CD8-positive, alpha-beta memory T cell (primary cell): Measurements from ENCODE around the gene SMYD3. TPM values are rescaled to one million over a fixed set of nuclear protein-coding genes. Genes with fewer than 3 reads are reported as not detected.
"Not testable (repeated sequence)": the region's sequence is repeated elsewhere in the genome, so short reads cannot be mapped to it uniquely, and the experiment has no call there.

Source experiments
- CTCF ChIA-PET: fragments of 350-600 bp; sonication (Branson Sonifier 250); formaldehyde crosslinking; loops from one replicate; lab custom pipeline; 2021; ENCODE audit warnings: antibody characterized with exemption; lab: Charles Lee
- POLR2A ChIA-PET: fragments of 350-600 bp; sonication (Branson Sonifier 250); formaldehyde crosslinking; loops from one replicate; lab custom pipeline; 2021; ENCODE audit warnings: antibody characterized with exemption; lab: Charles Lee
- DNase-seq, 5 donors: peaks; one replicate each; pipeline versions ENCODE4 v3.0.0 to v3.0.0-alpha.2; 2020 to 2022; ENCODE audit warnings: mixed read lengths in 1 of 5
- H3K27ac ChIP-seq: one replicate; pipeline ENCODE4 v1.7.0; 2013; ENCODE audit warnings: low read depth, mild to moderate bottlenecking, low read length, moderate library complexity
- H3K27me3 ChIP-seq: 2 replicates; pipeline ENCODE4 v1.7.0; 2013; ENCODE audit warnings: low read length, mild to moderate bottlenecking; ENCODE audit not compliant: insufficient read depth, poor library complexity, severe bottlenecking
- H3K36me3 ChIP-seq: 2 replicates; pipeline ENCODE4 v1.7.0; 2013; ENCODE audit warnings: mild to moderate bottlenecking, low read length, moderate library complexity; ENCODE audit not compliant: insufficient read depth
- H3K4me1 ChIP-seq: 2 replicates; pipeline ENCODE4 v1.7.0; 2013; ENCODE audit warnings: mild to moderate bottlenecking, low read length, moderate library complexity; ENCODE audit not compliant: insufficient read depth
- H3K4me3 ChIP-seq: 2 replicates; pipeline ENCODE4 v1.7.0; 2013; ENCODE audit warnings: mild to moderate bottlenecking, low read length
- H3K9me3 ChIP-seq: 2 replicates; pipeline ENCODE4 v1.7.0; 2013; ENCODE audit warnings: mild to moderate bottlenecking, low read length
- H3K27ac Mint-ChIP-seq, 8 donors: one replicate each; pipeline ENCODE4 v1.8.0; 2020 to 2021; ENCODE audit warnings: mixed read lengths in 8 of 8, mild to moderate bottlenecking in 6 of 8, inconsistent platforms in 3 of 8, moderate library complexity in 3 of 8
- H3K27me3 Mint-ChIP-seq, 2 donors: one replicate each; pipeline ENCODE4 v1.8.0; 2020 to 2021; ENCODE audit warnings: mixed read lengths in 2 of 2, mild to moderate bottlenecking in 1 of 2, moderate library complexity in 1 of 2
- H3K36me3 Mint-ChIP-seq, 3 donors: one replicate each; pipeline ENCODE4 v1.8.0; 2020 to 2021; ENCODE audit warnings: mixed read lengths in 3 of 3, inconsistent platforms in 1 of 3, mild to moderate bottlenecking in 1 of 3
- H3K4me1 Mint-ChIP-seq, 3 donors: one replicate each; pipeline ENCODE4 v1.8.0; 2020 to 2021; ENCODE audit warnings: mixed read lengths in 3 of 3, inconsistent platforms in 1 of 3, mild to moderate bottlenecking in 1 of 3
- H3K4me3 Mint-ChIP-seq, 7 donors: one replicate each; pipeline ENCODE4 v1.8.0; 2020 to 2021; ENCODE audit warnings: mixed read lengths in 7 of 7, mild to moderate bottlenecking in 6 of 7, moderate library complexity in 4 of 7, inconsistent platforms in 2 of 7
- H3K9me3 Mint-ChIP-seq, 5 donors: one replicate each; pipeline ENCODE4 v1.8.0; 2020 to 2022; ENCODE audit warnings: mixed read lengths in 5 of 5, mild to moderate bottlenecking in 3 of 5, moderate library complexity in 2 of 5, inconsistent platforms in 1 of 5
- polyA plus RNA-seq: library from polyadenylated mRNA; unstranded; fragments of 300-500 nt; fragmentation: Illumina TruSeq; gene quantifications from one replicate; pipeline ENCODE4 v1.2.3, GENCODE V29; 2021
- total RNA-seq, 2 experiments: library from RNA; stranded (reverse); gene quantifications; one replicate each; pipeline ENCODE4 v1.2.3, GENCODE V29; 2021

The SMYD3 gene
- total and polyA plus RNA-seq, 3 experiments from 2014 or later = 12.4 to 31.7 (median 14.5) TPM

- H3K4me1 ChIP-seq = no peaks in the 10 kb centered on the region
- no peaks in the 10 kb centered on the region for H3K27me3 ChIP-seq
- H3K36me3 ChIP-seq = no peaks in the 10 kb centered on the region
- no peak overlapping the region for H3K4me3 Mint-ChIP-seq
- H3K4me1 Mint-ChIP-seq = peaks cover 3 to 9% (median 6%) of the 10 kb centered on the region in 3 donors
- H3K9me3 ChIP-seq = no peaks in the 10 kb centered on the region
- ChIA-PET POLR2A (no interaction called here), CTCF (no interaction called here)
- peaks cover 0 to 40% (median 2%) of the 10 kb centered on the region in 3 donors for H3K36me3 Mint-ChIP-seq
- DNase-seq = no peak
- no peak overlapping the region for H3K4me3 ChIP-seq
- peaks cover 0 to 9% (median 0%) of the 10 kb centered on the region in 5 donors for H3K9me3 Mint-ChIP-seq
- no peak overlapping the region for H3K27ac ChIP-seq
- H3K27me3 Mint-ChIP-seq = no peaks in the 10 kb centered on the region
- H3K27ac Mint-ChIP-seq = no peak overlapping the region
These were observed 429.6 kb downstream of the SMYD3 start for GRCh38 chr1:246077476-246077875.

- no peak overlapping the region for H3K4me3 ChIP-seq
- H3K36me3 ChIP-seq = no peaks in the 10 kb centered on the region
- H3K27me3 Mint-ChIP-seq = no peaks in the 10 kb centered on the region
- no peaks in the 10 kb centered on the region for H3K4me1 ChIP-seq
- no peaks in the 10 kb centered on the region for H3K27me3 ChIP-seq
- ChIA-PET POLR2A (no interaction called here), CTCF (no interaction called here)
- peaks cover 0 to 6% (median 4%) of the 10 kb centered on the region in 3 donors for H3K4me1 Mint-ChIP-seq
- H3K27ac ChIP-seq = no peak overlapping the region
- peaks cover 0 to 5% (median 0%) of the 10 kb centered on the region in 5 donors for H3K9me3 Mint-ChIP-seq
- no peak overlapping the region for H3K4me3 Mint-ChIP-seq
- H3K36me3 Mint-ChIP-seq = peaks cover 3 to 31% (median 3%) of the 10 kb centered on the region in 3 donors
- DNase-seq = no peak
- no peak overlapping the region for H3K27ac Mint-ChIP-seq
- no peaks in the 10 kb centered on the region for H3K9me3 ChIP-seq
These were observed 432.7 kb downstream of the SMYD3 start for GRCh38 chr1:246074421-246074820.

- Mint-ChIP-seq H3K27ac (peak overlapping the region in 1 of 8 donors; percentile 25), H3K4me3 (peak overlapping the region in 1 of 7 donors; percentile 0), H3K36me3 (peaks cover 3 to 32% (median 3%) of the 10 kb centered on the region in 3 donors), H3K27me3 (no peaks in the 10 kb centered on the region), H3K4me1 (peaks cover 0 to 9% (median 7%) of the 10 kb centered on the region in 3 donors), H3K9me3 (peaks cover 0 to 5% (median 0%) of the 10 kb centered on the region in 5 donors)
- no peak for DNase-seq
- no peak overlapping the region for H3K27ac ChIP-seq
- no peaks in the 10 kb centered on the region for H3K4me1 ChIP-seq
- no peaks in the 10 kb centered on the region for H3K36me3 ChIP-seq
- H3K27me3 ChIP-seq = no peaks in the 10 kb centered on the region
- no peak overlapping the region for H3K4me3 ChIP-seq
- ChIA-PET CTCF (no interaction called here), POLR2A (no interaction called here)
- no peaks in the 10 kb centered on the region for H3K9me3 ChIP-seq
These were observed 434.6 kb downstream of the SMYD3 start for GRCh38 chr1:246072456-246072955.

- H3K36me3 Mint-ChIP-seq = peaks cover 3 to 32% (median 3%) of the 10 kb centered on the region in 3 donors
- POLR2A ChIA-PET, H3K27ac Mint-ChIP-seq, DNase-seq, H3K27me3 Mint-ChIP-seq, H3K9me3 ChIP-seq, H3K4me1 ChIP-seq, H3K4me3 ChIP-seq, H3K36me3 ChIP-seq, H3K27ac ChIP-seq, H3K9me3 Mint-ChIP-seq, H3K27me3 ChIP-seq, H3K4me3 Mint-ChIP-seq, CTCF ChIA-PET: not testable (repeated sequence)
- peaks cover 0 to 10% (median 7%) of the 10 kb centered on the region in 3 donors for H3K4me1 Mint-ChIP-seq
These were observed 435.1 kb downstream of the SMYD3 start for GRCh38 chr1:246071981-246072380.

- H3K27me3 ChIP-seq, H3K27ac ChIP-seq, H3K4me1 ChIP-seq, H3K9me3 Mint-ChIP-seq, H3K4me3 Mint-ChIP-seq, DNase-seq, H3K27ac Mint-ChIP-seq, H3K27me3 Mint-ChIP-seq, H3K9me3 ChIP-seq, H3K36me3 ChIP-seq, H3K4me3 ChIP-seq, POLR2A ChIA-PET, CTCF ChIA-PET: not testable (repeated sequence)
- Mint-ChIP-seq H3K4me1 (peaks cover 0 to 10% (median 7%) of the 10 kb centered on the region in 3 donors), H3K36me3 (peaks cover 3 to 32% (median 5%) of the 10 kb centered on the region in 3 donors)
These were observed 435.5 kb downstream of the SMYD3 start for GRCh38 chr1:246071561-246071960.

GRCh38 chr1:246069581-246069980 is 437.5 kb downstream of the SMYD3 start:
- H3K36me3 ChIP-seq = no peaks in the 10 kb centered on the region
- no peaks in the 10 kb centered on the region for H3K4me1 ChIP-seq
- H3K4me3 ChIP-seq = no peak overlapping the region
- Mint-ChIP-seq H3K4me3 (no peak overlapping the region), H3K27ac (no peak overlapping the region), H3K27me3 (no peaks in the 10 kb centered on the region), H3K9me3 (peaks cover 0 to 3% (median 0%) of the 10 kb centered on the region in 5 donors), H3K4me1 (peaks cover 0 to 10% (median 7%) of the 10 kb centered on the region in 3 donors), H3K36me3 (peaks cover 5 to 32% (median 5%) of the 10 kb centered on the region in 3 donors)
- no peak for DNase-seq
- POLR2A ChIA-PET = no interaction called here
- CTCF ChIA-PET = no interaction called here
- H3K9me3 ChIP-seq = no peaks in the 10 kb centered on the region
- no peak overlapping the region for H3K27ac ChIP-seq
- no peaks in the 10 kb centered on the region for H3K27me3 ChIP-seq

GRCh38 chr1:246068619-246069509 is 438.2 kb downstream of the SMYD3 start:
- Mint-ChIP-seq H3K4me3 (no peak overlapping the region), H3K4me1 (peaks cover 0 to 10% (median 7%) of the 10 kb centered on the region in 3 donors), H3K9me3 (peaks cover 0 to 3% (median 0%) of the 10 kb centered on the region in 5 donors), H3K36me3 (peaks cover 5 to 29% (median 5%) of the 10 kb centered on the region in 3 donors), H3K27ac (no peak overlapping the region), H3K27me3 (peaks cover 0 to 2% of the 10 kb centered on the region in 2 donors)
- Histone ChIP-seq H3K27ac (no peak overlapping the region), H3K9me3 (no peaks in the 10 kb centered on the region), H3K27me3 (no peaks in the 10 kb centered on the region), H3K4me3 (no peak overlapping the region), H3K36me3 (no peaks in the 10 kb centered on the region), H3K4me1 (no peaks in the 10 kb centered on the region)
- no peak for DNase-seq
- ChIA-PET POLR2A (no interaction called here), CTCF (no interaction called here)

GRCh38 chr1:246068217-246068512 is 438.9 kb downstream of the SMYD3 start:
- DNase-seq = no peak
- H3K4me1 ChIP-seq = no peaks in the 10 kb centered on the region

More at GRCh38 chr1:246068217-246068512, 438.9 kb downstream of the SMYD3 start:
- ChIA-PET CTCF (no interaction called here), POLR2A (no interaction called here)
- Mint-ChIP-seq H3K9me3 (peaks cover 0 to 3% (median 0%) of the 10 kb centered on the region in 5 donors), H3K27ac (peak overlapping the region in 1 of 8 donors; percentile 49), H3K4me1 (peaks cover 0 to 10% (median 7%) of the 10 kb centered on the region in 3 donors), H3K36me3 (peaks cover 5 to 31% (median 5%) of the 10 kb centered on the region in 3 donors), H3K27me3 (peaks cover 0 to 2% of the 10 kb centered on the region in 2 donors), H3K4me3 (no peak overlapping the region)
- H3K27me3 ChIP-seq = no peaks in the 10 kb centered on the region
- no peak overlapping the region for H3K4me3 ChIP-seq
- H3K27ac ChIP-seq = no peak overlapping the region
- H3K9me3 ChIP-seq = no peaks in the 10 kb centered on the region
- H3K36me3 ChIP-seq = no peaks in the 10 kb centered on the region
